ENCODE data around the gene GRM5.
"Not testable (repeated sequence)": the region's sequence is repeated elsewhere in the genome, so short reads cannot be mapped to it uniquely, and the experiment has no call there.

GRM5 gene

GRCh38 chr11:88535266-88535665, 530.5 kb downstream of the GRM5 start:
- DNase-seq: no peak

- not testable (repeated sequence) for DNase-seq
Observed at GRCh38 chr11:88534706-88535105, 531.1 kb downstream of the GRM5 start.

- DNase-seq: no peak
Observed at GRCh38 chr11:88534185-88534584, 531.6 kb downstream of the GRM5 start.

- no peak for DNase-seq
Observed at GRCh38 chr11:88533001-88533400, 532.8 kb downstream of the GRM5 start.

GRCh38 chr11:88531831-88532230, 534.0 kb downstream of the GRM5 start:
- DNase-seq: no peak

GRCh38 chr11:88529426-88529825, 536.4 kb downstream of the GRM5 start:
- DNase-seq: no peak

- DNase-seq: no peak
Observed at GRCh38 chr11:88523386-88524071, 542.3 kb downstream of the GRM5 start.

- DNase-seq: no peak
Observed at GRCh38 chr11:88522624-88523385, 543.0 kb downstream of the GRM5 start.

GRCh38 chr11:88521799-88522201, 544.0 kb downstream of the GRM5 start:
- DNase-seq: peak; percentile 1

- DNase-seq: no peak
Observed at GRCh38 chr11:88521399-88521798, 544.4 kb downstream of the GRM5 start.

GRCh38 chr11:88520391-88520790, 545.4 kb downstream of the GRM5 start:
- no peak for DNase-seq

- no peak for DNase-seq
Observed at GRCh38 chr11:88515002-88515401, 550.8 kb downstream of the GRM5 start.

GRCh38 chr11:88511006-88511405, 554.8 kb downstream of the GRM5 start:
- DNase-seq: no peak

- DNase-seq: no peak
Observed at GRCh38 chr11:88508759-88509581, 556.8 kb downstream of the GRM5 start.

GRCh38 chr11:88508418-88508758, 557.4 kb downstream of the GRM5 start:
- DNase-seq: no peak

GRCh38 chr11:88507771-88508417, 557.9 kb downstream of the GRM5 start:
- DNase-seq: no peak

- DNase-seq: no peak
Observed at GRCh38 chr11:88501541-88501940, 564.2 kb downstream of the GRM5 start.

GRCh38 chr11:88495836-88496235, 569.9 kb downstream of the GRM5 start:
- DNase-seq: no peak

GRCh38 chr11:88494848-88495247, 570.9 kb downstream of the GRM5 start:
- no peak for DNase-seq

GRCh38 chr11:88491674-88492073, 574.1 kb downstream of the GRM5 start:
- DNase-seq: no peak

GRCh38 chr11:88489030-88489429, 576.8 kb downstream of the GRM5 start:
- DNase-seq: no peak

GRCh38 chr11:88487646-88488045, 578.1 kb downstream of the GRM5 start:
- DNase-seq: no peak
